Trophoblast cell (in vitro differentiated cells and primary cell): ENCODE results near the gene DRAXIN.

Source experiments
- DNase-seq, 2 donors: peaks; one replicate each; pipeline ENCODE4 v3.0.0-alpha.2; 2016
- H2AFZ ChIP-seq: 2 replicates; pipeline ENCODE4 v1.6.1; 2013; ENCODE audit warnings: low read length, moderate library complexity, mild to moderate bottlenecking; ENCODE audit not compliant: insufficient read depth, poor library complexity
- H2AK5ac ChIP-seq: 2 replicates; pipeline ENCODE4 v1.6.1; 2013; ENCODE audit warnings: mild to moderate bottlenecking, low read length
- H2BK120ac ChIP-seq: 2 replicates; pipeline ENCODE4 v1.6.1; 2013; ENCODE audit warnings: low read length, mild to moderate bottlenecking, moderate library complexity; ENCODE audit not compliant: insufficient read depth, poor library complexity
- H2BK12ac ChIP-seq: 2 replicates; pipeline ENCODE4 v1.6.1; 2013; ENCODE audit warnings: mild to moderate bottlenecking, low read length, moderate library complexity
- H2BK5ac ChIP-seq: 2 replicates; pipeline ENCODE4 v1.6.1; 2013; ENCODE audit warnings: low read length, low read depth, moderate library complexity, mild to moderate bottlenecking; ENCODE audit not compliant: poor library complexity
- H3K14ac ChIP-seq: 2 replicates; pipeline ENCODE4 v1.6.1; 2013; ENCODE audit warnings: mild to moderate bottlenecking, low read length
- H3K18ac ChIP-seq: 2 replicates; pipeline ENCODE4 v1.6.1; 2013; ENCODE audit warnings: mild to moderate bottlenecking, low read length
- H3K23ac ChIP-seq: 2 replicates; pipeline ENCODE4 v1.6.1; 2013; ENCODE audit warnings: low read length
- H3K27ac ChIP-seq: 2 replicates; pipeline ENCODE4 v1.5.1; 2013; ENCODE audit warnings: low read depth, mild to moderate bottlenecking, inconsistent platforms, low read length, moderate library complexity
- H3K27me3 ChIP-seq: 2 replicates; pipeline ENCODE4 v1.6.1; 2013; ENCODE audit warnings: inconsistent platforms, mild to moderate bottlenecking, low read length, moderate library complexity; ENCODE audit not compliant: insufficient read depth
- H3K36me3 ChIP-seq, 2 experiments: 1 replicate in 1 of 2; 2 replicates in 1 of 2; pipeline ENCODE4 v1.6.1; 2013; ENCODE audit warnings: low read length in 2 of 2, mild to moderate bottlenecking in 2 of 2, moderate library complexity in 1 of 2; ENCODE audit not compliant: insufficient read depth in 2 of 2, control insufficient read depth in 1 of 2
- H3K4ac ChIP-seq: 2 replicates; pipeline ENCODE4 v1.6.1; 2013; ENCODE audit warnings: low read depth, mild to moderate bottlenecking, low read length, moderate library complexity
- H3K4me1 ChIP-seq, 2 experiments: 1 replicate in 1 of 2; 2 replicates in 1 of 2; pipeline ENCODE4 v1.6.1; 2013; ENCODE audit warnings: low read length in 2 of 2, mild to moderate bottlenecking in 2 of 2, moderate library complexity in 1 of 2; ENCODE audit not compliant: insufficient read depth in 2 of 2, control insufficient read depth in 1 of 2
- H3K4me2 ChIP-seq: 2 replicates; pipeline ENCODE4 v1.6.1; 2013; ENCODE audit warnings: inconsistent platforms, mild to moderate bottlenecking, low read length, moderate library complexity
- H3K4me3 ChIP-seq: 2 replicates; pipeline ENCODE4 v1.5.1; 2013; ENCODE audit warnings: mild to moderate bottlenecking, low read depth, low read length, inconsistent platforms
- H3K79me1 ChIP-seq: one replicate; pipeline ENCODE4 v1.6.1; 2013; ENCODE audit warnings: low read length
- H3K79me2 ChIP-seq: 2 replicates; pipeline ENCODE4 v1.6.1; 2013; ENCODE audit warnings: low read length, mild to moderate bottlenecking; ENCODE audit not compliant: control insufficient read depth, insufficient read depth, poor library complexity
- H3K9ac ChIP-seq: 2 replicates; pipeline ENCODE4 v1.6.1; 2013; ENCODE audit warnings: mild to moderate bottlenecking, low read length
- H3K9me3 ChIP-seq: 2 replicates; pipeline ENCODE4 v1.6.1; 2013; ENCODE audit warnings: low read depth, mild to moderate bottlenecking, control low read depth, inconsistent platforms, low read length; ENCODE audit not compliant: insufficient read depth
- H4K12ac ChIP-seq: 2 replicates; pipeline ENCODE4 v1.6.1; 2013; ENCODE audit warnings: low read depth, mild to moderate bottlenecking, low read length, moderate library complexity
- H4K8ac ChIP-seq: 2 replicates; pipeline ENCODE4 v1.6.1; 2013; ENCODE audit warnings: low read depth, mild to moderate bottlenecking, low read length, moderate library complexity
- H4K91ac ChIP-seq: one replicate; pipeline ENCODE4 v1.6.1; 2013; ENCODE audit warnings: low read depth, mild to moderate bottlenecking, low read length, moderate library complexity
- WGBS: extraction: QIAGEN DNeasy Blood & Tissue Kit; methylation state at CpG from one replicate; pipeline ENCODE4 v1.1.7; 2013; ENCODE audit warnings: missing lambda C conversion rate; ENCODE audit not compliant: insufficient read length, insufficient coverage; ENCODE audit errors: extremely low coverage; 5-methylcytosine and 5-hydroxymethylcytosine counted together

The DRAXIN gene

DNA sequence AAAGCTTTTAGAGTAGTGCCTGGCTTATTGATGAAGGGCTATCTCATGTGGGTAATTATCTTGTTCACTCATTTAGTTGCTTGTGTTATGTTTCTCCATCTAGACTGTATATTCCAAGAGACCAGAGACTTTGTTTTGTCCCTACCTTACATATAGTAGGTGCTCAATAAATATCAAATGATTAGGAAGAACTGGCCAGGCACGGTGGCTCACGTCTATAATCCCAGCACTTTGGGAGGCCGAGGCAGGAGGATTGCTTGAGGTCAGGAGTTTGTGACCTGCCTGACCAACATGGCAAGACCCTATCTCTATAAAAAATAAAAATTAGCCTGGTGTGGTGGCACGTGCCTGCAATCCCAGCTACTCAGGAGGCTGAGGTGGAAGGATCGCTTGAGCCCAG is 46.2 kb upstream of the DRAXIN start:
- Histone ChIP-seq H2BK120ac (no peak overlapping the region), H3K9me3 (peaks cover under 1% of the 10 kb centered on the region), H4K91ac (no peak overlapping the region), H3K9ac (no peak overlapping the region), H2BK5ac (no peak overlapping the region), H3K4ac (no peak overlapping the region), H3K27me3 (no peaks in the 10 kb centered on the region), H4K8ac (no peak overlapping the region), H2AK5ac (no peak overlapping the region), H3K14ac (no peak overlapping the region), H4K12ac (no peak overlapping the region), H3K27ac (no peak overlapping the region), H3K4me1 (peaks cover 0 to 1% of the 10 kb centered on the region in 2 experiments), H3K18ac (no peak overlapping the region), H3K23ac (no peak overlapping the region), H3K4me3 (no peak overlapping the region), H2AFZ (no peak overlapping the region), H3K79me2 (no peaks in the 10 kb centered on the region), H2BK12ac (no peak overlapping the region), H3K36me3 (no peaks in the 10 kb centered on the region), H3K79me1 (no peaks in the 10 kb centered on the region), H3K4me2 (no peak overlapping the region)
- no peak for DNase-seq
- no CpG with 5 or more reads among the region's 5 CpGs for WGBS

DNA sequence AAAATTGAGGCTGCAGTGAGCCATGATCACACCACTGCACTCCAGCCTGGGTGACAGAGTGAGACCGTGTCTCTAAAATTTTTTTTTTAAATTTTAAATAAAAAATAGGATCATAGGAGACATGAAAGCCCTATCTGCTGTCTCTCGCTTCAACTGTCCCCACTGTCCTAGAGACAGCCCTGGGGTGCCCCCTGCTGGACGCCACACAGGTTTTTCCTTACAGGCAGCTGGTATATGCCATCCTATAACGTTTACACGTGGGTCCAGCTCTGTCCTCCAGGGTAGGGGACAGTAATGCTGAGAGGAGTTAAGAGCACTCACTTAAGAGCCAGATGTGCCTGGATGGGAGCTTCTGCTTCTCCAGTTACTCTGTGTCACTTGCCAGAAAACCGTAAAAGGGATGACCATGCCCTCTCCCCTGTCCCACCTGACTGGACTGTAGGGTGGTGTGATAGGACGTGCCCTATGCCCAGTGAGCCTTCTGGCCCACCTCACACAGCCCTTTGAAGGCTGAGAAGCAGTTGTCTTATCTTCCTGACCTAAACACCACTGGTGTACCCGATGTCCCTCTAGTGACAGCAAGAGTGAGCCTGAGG is 45.7 kb upstream of the DRAXIN start:
- Histone ChIP-seq H3K4ac (no peak overlapping the region), H3K23ac (no peak overlapping the region), H2BK12ac (no peak overlapping the region), H3K4me1 (peaks cover 0 to 5% of the 10 kb centered on the region in 2 experiments), H3K36me3 (no peaks in the 10 kb centered on the region), H3K4me2 (no peak overlapping the region), H4K8ac (no peak overlapping the region), H3K14ac (no peak overlapping the region), H3K27ac (no peak overlapping the region), H3K79me1 (no peaks in the 10 kb centered on the region), H4K91ac (no peak overlapping the region), H3K79me2 (no peaks in the 10 kb centered on the region), H3K18ac (no peak overlapping the region), H2BK120ac (no peak overlapping the region), H2BK5ac (no peak overlapping the region), H3K4me3 (no peak overlapping the region), H2AK5ac (no peak overlapping the region), H3K27me3 (no peaks in the 10 kb centered on the region), H3K9me3 (peaks cover 2% of the 10 kb centered on the region), H2AFZ (no peak overlapping the region), H4K12ac (no peak overlapping the region), H3K9ac (no peak overlapping the region)
- no CpG with 5 or more reads among the region's 8 CpGs for whole genome bisulfite sequencing
- peak; percentile 68 to 86 for DNase-seq

DNA sequence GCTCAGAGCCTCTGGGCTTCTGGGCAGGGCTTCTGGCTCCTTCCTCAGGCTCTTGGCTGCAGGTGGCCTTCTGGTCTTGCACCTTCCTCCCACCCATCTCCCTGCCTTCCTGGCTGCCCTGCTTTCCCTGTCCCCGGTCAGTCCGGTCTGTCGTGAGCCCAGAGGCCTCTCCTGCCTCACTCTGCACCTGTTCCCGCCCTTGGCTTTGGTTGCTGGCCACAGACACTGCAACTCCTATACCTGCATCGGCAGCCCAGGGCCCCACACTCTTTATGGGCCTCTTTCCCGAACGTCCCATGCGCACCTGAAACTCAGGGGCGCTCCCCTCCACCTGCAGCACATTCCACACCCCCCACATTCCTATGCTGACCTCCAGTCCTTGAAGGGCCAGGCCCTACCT is 45.2 kb upstream of the DRAXIN start:
- Histone ChIP-seq H2BK5ac (no peak overlapping the region), H4K12ac (no peak overlapping the region), H3K4me2 (no peak overlapping the region), H4K91ac (no peak overlapping the region), H2AK5ac (no peak overlapping the region), H3K4ac (no peak overlapping the region), H3K79me1 (no peaks in the 10 kb centered on the region), H3K4me3 (no peak overlapping the region), H3K23ac (no peak overlapping the region), H3K14ac (no peak overlapping the region), H3K18ac (no peak overlapping the region), H2AFZ (no peak overlapping the region), H3K9ac (no peak overlapping the region), H2BK12ac (no peak overlapping the region), H3K27ac (no peak overlapping the region), H3K36me3 (no peaks in the 10 kb centered on the region), H3K9me3 (peaks cover 2% of the 10 kb centered on the region), H3K27me3 (no peaks in the 10 kb centered on the region), H4K8ac (no peak overlapping the region), H2BK120ac (no peak overlapping the region), H3K79me2 (no peaks in the 10 kb centered on the region), H3K4me1 (peaks cover 0 to 6% of the 10 kb centered on the region in 2 experiments)
- no peak for DNase-seq
- WGBS, result no CpG with 5 or more reads among the region's 9 CpGs

DNA sequence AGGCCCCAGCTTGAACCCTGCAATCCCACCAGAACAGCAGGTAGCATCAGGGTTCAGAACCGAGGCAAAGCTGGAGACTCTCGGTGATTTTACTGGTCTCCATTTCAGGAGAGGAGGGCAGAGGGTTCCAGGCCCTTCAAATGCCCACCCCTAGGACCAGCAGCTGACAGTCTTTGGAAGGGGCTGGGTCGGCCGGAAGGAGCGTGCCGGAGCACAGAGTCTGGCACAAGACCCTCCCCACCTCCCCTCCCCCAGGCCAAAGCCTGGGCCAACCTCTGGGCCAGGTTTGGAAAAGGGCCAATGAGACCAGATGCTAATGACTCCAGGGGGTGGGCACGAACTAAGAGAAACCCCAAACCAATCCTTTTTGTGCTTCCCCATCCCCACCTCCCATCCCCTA is 44.2 kb upstream of the DRAXIN start:
- Histone ChIP-seq H3K79me1 (no peaks in the 10 kb centered on the region), H2AK5ac (no peak overlapping the region), H2BK5ac (no peak overlapping the region), H3K18ac (no peak overlapping the region), H2BK12ac (no peak overlapping the region), H3K23ac (no peak overlapping the region), H3K4me2 (no peak overlapping the region), H3K4me1 (peaks cover 0 to 6% of the 10 kb centered on the region in 2 experiments), H3K9ac (no peak overlapping the region), H3K9me3 (peaks cover 2% of the 10 kb centered on the region), H4K8ac (no peak overlapping the region), H3K79me2 (no peaks in the 10 kb centered on the region), H2BK120ac (no peak overlapping the region), H4K12ac (no peak overlapping the region), H3K4me3 (no peak overlapping the region), H3K27me3 (no peaks in the 10 kb centered on the region), H3K27ac (no peak overlapping the region), H3K4ac (no peak overlapping the region), H4K91ac (no peak overlapping the region), H3K36me3 (no peaks in the 10 kb centered on the region), H3K14ac (no peak overlapping the region), H2AFZ (no peak overlapping the region)
- no CpG with 5 or more reads among the region's 7 CpGs for WGBS
- no peak for DNase-seq
